GM18526 (cell line): ENCODE measurements around the gene LAMB1.

ENCODE experiments used
- POLR2A ChIP-seq: IDR thresholded peaks from 3 replicates; pipeline ENCODE4 v1.6.1; 2011; ENCODE audit not compliant: insufficient read length; ENCODE audit errors: extremely low read depth

Gene LAMB1

DNA sequence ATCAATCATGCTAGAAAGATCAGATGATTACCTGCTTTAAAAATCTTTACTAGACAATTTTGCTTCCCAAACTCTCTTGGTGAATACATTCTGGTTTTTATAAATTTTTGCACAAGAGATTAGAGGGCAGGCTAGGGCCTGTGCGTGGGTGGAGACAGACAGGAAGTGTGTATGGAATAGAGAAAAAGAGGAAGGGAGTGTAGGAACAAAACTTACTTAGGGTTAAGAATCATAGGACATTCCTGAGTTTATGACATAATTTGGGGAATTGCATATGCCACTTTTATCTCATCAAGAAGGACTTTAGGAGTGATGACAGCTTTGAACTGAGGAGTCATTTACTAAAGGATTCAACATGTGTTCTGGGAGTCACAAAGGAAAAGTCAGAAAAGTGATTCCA lies 31.3 kb downstream of the LAMB1 start:
- no peak for TF ChIP-seq POLR2A

DNA sequence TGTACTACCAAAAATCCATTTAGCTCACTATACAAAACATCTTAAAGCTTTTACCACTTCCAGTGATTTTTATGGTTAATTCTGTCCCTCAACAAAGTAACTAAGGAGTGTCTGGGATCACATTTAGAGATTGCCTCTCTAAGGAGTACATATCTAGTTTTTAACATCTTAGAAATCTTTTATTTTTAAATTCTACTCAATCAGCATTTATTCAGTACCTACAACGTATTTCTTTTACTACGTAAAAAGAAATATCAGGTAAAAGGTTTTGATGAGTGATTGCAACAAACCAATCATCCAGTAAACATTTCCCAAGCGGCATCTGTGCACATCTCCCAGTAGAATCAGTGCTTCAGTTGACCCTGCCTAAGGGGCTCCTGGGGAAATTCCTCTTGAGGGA lies 31.9 kb downstream of the LAMB1 start:
- no peak for TF ChIP-seq POLR2A

DNA sequence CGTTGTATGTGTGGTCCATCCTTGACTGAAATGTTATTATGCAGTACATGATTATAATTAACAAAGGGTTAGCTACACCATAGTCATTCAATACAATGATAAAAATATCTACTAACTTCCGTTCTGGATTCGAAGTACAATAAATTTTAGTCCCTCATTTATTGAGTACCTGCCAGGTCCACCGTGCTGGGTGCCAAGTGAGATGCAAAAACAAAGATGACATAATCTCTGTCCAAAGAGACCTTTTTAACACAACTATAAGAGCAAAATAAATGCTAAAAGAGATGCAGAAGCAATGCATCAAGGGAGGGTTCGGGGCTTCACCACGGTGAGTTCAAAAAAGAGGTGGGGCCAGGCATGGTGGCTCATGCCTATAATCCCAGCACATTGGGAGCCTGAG lies 33.1 kb downstream of the LAMB1 start:
- no peak for TF ChIP-seq POLR2A

DNA sequence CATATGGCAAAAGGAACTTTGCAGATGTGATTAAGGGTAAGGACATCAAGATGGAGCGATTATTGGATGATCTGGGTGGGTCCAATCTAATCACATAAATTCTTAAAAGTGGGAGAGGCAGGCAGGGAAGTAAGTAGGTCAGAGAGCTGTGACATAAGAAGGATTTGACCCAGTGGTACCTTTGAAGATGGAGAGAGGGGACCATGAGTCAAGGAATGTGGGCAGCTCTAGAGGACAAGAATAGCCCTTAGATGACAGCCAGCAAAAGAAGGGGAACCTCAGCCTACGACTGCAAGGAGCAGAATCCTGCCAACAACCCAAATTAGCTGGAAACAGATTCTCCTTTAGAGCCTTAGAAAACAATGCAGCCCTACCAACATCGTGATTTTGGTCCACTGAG lies 34.5 kb downstream of the LAMB1 start:
- TF ChIP-seq POLR2A, result no peak

DNA sequence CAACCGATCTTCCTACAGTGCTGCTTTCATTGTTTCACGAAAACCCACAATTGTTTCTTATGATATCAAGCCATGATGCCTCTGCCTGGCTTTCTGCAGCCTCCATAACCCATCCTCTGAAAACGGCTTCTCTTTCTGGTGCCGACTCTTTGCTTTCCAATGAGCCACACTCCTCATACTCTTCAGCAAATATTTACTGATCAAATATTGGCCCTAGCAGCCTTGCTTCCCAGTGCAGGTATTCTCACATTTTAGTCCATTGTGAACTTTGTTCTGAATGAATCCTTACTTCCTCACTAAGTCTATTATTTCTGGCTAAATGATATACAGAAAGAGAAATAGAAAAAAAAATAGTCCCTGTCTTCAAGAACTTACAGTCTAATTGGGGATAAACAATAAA lies 35.5 kb downstream of the LAMB1 start:
- TF ChIP-seq POLR2A, result no peak

DNA sequence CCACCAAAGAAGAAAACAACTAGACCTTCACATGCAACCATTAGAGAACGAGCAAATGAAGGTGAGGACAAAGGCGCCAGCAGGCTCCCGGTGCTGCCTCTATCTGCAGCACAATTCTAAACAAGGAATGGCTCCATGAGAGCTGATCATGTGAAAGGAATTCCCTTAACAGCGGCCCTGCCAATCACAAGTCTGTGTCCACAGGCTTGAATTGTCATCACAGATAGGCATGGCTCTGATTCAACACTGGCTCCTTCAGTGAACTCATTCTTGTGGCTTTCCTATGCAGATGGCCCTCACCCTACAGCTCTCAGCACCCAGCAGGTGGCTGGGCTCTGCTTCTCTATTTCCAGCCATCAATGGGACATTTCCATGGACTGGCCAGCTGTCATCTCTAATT lies 36.2 kb downstream of the LAMB1 start:
- TF ChIP-seq POLR2A, result no peak

DNA sequence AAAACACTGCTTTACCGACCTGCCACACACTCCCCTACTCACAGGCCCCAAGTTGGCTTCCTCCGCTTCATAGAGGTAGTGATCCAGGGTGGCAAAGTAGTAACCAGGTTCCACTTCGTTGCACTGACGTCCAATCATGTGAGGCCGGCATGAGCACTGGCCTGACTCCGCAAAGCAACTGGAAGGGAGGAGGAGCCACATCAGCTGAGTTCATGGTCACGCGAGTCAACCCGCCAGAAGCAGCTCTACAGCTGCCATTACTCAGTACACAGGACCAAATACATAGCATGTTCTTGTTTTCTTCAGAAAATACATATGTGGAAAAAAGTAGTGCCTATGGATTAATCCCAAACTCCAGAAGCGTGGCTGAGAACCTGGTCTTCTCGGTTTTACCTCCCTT lies 38.5 kb downstream of the LAMB1 start:
- no peak for TF ChIP-seq POLR2A

DNA sequence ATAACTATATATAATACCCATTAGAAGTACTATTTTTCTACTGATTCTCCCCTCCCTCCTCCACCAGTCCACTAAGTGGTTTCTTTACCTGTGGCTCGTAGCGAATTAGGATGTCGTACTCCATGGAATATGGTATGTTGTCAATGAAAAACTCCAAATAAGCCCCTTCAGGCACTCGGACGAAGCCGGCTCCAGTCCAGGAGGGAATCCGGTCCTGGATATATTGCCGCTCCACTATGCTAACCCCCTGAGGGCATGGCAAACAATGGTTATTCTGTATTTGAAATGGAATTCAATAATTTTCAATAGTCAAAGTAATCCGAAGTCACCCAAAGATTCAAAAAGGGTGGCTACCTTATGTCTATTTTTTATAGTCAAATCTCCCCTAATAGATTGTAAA lies 40.1 kb downstream of the LAMB1 start:
- no peak for TF ChIP-seq POLR2A

DNA sequence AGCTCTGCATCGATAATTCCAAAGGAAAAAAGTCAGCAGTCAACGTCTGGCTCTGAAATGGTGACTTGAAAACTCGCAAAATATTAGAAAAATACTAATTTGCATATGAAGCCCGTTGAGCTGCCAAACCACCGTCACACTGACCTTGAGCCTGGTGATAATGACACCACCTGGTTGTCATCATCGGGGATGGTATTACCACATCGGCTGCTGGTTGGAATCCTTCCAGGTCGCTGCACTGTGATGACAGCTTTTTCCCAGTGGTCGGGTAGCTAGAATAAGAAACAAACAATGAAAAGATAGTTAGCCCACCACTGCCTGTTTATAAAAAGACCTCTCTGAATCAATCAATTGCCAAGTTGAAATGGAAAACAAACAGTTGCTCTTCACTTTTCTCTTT lies 41.6 kb downstream of the LAMB1 start:
- TF ChIP-seq POLR2A, result no peak

DNA sequence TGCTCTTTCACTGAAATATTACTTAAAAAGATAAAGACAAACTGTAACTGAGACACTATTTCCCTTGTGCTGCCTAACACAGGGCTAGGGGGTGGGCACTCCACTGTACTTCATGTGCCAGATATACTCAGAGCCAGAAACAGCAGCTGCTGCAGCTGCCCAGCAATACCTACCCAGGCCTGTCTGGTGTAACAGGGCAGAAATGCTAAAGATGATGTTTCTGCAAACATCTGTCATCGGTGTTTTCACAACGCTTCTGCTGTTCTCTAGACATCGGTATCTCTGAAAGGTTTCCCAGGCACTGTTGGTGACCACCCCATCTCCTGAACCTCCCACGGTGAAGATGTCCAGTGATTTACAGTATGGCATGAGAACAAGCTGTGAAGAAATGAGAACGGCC lies 42.7 kb downstream of the LAMB1 start:
- TF ChIP-seq POLR2A, result no peak

DNA sequence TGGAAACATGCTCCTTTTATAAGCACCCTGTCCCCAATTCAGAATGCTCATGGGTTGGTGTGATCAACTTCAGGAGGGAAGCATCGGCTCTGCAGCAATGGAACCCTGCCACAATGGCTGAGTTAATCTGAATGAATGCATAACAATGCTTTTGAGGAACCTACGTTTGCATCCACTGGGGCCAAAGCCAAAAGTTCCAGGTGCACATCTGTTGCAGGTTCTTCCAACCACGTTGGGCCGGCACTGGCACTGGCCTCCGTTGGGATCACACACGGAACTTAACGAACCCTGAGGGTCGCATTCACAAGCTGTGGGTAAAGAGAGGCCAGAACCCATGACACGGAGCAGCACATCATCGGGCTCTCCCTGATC lies 43.4 kb downstream of the LAMB1 start:
- TF ChIP-seq POLR2A, result no peak

DNA sequence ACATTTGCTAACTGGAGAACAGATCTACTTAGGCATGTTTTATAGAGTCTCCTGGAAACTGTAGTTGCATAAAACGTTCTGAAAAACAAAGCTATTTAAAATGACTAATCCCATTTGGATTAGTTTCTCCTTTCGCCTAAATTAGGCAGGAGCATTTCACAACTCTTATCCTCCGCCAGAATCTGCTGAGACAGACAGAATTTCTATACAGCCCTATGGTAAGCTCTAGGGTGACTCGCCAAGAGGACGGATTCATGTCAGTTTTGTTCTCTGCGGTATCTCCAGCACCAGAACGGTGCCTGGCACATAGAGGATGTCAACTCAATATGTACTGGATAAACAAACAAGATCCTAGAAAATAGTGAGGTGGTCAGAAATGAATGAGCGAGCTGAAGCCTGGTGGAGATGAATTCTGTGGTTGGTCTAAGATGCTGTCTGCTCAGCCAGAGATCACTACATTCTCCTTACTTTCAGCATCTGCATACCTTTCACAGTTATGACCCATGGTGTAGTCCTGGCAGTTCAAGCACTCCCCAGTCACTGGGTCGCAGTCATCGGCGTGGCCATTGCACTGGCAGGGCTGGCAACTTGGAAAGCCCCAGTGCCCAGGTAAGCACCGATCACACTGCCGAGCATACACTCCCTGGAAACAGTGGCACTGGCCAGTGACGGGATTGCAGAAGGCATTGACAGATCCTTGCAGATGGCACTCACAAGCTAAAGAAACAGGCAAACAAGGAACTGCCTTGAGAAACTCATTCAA lies 44.0 kb downstream of the LAMB1 start:
- no peak for TF ChIP-seq POLR2A

DNA sequence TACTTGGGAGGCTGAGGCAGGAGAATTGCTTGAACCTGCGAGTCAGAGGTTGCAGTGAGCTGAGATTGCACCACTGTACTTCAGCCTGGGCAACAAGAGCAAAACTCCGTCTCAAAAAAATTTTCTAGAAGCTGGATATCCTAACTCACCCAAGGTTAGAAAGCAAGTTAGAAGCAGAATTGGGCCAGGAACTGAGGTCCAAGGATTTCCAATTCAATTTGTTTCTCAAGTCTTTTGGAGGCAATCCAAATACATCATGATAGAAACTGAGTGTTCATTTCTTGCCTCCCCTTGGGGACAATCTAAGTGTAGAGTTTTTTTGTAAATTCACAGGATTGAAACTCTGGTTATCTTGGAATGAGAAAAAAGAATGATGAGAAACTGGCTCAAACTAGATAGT lies 45.5 kb downstream of the LAMB1 start:
- TF ChIP-seq POLR2A, result no peak

DNA sequence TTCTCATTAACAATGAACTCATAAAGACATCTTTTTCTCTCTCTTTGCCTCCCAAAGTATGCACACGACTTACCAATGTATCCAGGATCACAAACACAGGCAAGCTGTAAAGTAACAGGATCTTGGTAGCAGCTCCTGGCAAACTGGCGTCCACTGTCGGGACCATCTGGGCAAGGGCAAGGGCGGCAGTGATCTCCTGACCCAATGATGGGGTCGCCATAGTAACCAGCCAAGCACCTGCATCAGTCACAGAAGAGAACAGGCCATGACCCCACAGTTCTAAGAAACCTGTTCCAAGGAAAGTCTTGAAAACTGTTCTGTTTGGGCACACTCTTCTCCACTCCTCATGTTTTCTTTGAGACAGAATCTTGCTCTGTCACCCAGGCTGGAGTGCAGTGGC lies 47.6 kb downstream of the LAMB1 start:
- TF ChIP-seq POLR2A, result no peak

DNA sequence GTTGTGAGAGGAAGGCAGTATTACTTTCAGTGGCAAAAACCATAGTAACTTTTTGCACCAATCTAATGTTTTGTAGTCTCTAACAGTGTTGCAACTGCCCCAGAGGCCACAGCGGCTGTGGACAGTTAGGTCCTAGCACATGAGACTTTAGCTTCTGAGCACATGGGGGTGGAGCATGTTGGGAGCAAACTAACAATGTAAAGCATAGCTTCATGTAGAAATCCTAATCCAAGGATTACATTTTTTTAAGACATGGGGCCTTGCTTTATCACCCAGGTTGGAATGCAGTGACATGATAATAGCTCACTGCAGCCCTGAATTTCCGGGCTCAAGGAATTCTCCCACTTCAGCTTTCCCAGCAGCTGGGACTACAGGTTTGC lies 49.0 kb downstream of the LAMB1 start:
- TF ChIP-seq POLR2A, result no peak

DNA sequence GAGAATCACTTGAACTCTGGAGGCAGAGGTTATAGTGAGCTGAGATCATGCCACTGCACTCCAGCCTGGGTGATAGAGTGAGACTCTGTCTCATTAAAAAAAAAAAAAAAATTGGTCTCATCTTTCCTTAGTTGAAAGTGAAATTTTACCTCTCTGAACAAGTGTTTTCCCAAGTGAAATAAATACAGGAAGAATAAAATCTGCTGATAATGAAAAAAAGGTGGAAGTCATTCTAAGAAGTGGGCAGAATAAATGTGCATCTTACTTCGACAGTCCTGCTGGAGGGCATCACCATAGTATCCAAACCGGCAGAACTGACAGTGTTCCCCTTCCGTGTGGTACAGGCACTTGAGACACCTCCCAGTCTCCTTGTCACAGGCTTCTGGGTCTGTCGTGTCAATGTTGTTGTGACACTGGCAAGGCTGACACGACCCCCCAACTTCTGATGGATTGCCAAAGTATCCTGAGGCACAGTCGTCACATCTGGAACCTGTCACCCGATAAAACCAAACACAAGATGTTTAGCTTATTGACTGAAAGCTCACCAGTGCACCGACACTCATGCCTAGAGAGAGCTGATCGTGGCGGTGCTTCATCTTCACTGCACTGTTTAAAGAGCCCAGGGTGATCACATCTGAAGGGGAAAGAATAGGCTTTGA lies 49.6 kb downstream of the LAMB1 start:
- no peak for TF ChIP-seq POLR2A

DNA sequence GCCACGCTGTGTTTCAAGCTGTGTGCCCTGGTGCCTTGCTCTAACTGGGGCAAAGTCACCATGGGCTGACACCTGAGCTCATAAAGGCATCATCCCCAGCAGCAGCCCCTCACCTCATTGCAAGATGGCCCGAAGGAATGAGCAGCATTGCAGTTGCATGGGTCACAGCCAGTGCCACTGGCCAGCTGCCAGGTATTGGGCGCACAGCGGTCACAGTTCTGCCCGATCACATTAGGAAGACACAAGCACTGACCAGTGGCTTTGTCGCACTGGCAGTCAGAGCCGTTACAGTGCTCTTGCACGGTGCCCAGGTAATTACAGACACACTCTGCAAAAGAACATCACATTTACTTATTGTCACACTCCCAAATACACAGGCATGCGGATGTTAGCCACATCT lies 51.1 kb downstream of the LAMB1 start:
- TF ChIP-seq POLR2A, result no peak
